ENCODE data around the gene MRPL23.

Gene MRPL23

GRCh38 chr11:1959786-1960185 is 12.7 kb downstream of the MRPL23 start:
- DNase-seq, result no peak

GRCh38 chr11:1963864-1964263 is 16.7 kb downstream of the MRPL23 start:
- DNase-seq, result no peak

- DNase-seq, result no peak
Measured at GRCh38 chr11:1964348-1964747, 17.2 kb downstream of the MRPL23 start.

GRCh38 chr11:1964955-1965354 is 17.8 kb downstream of the MRPL23 start:
- DNase-seq, result no peak

GRCh38 chr11:1966531-1966930 is 19.4 kb downstream of the MRPL23 start:
- DNase-seq, result no peak

GRCh38 chr11:1967641-1968225 is 20.6 kb downstream of the MRPL23 start:
- no peak for DNase-seq

GRCh38 chr11:1968454-1969002 is 21.4 kb downstream of the MRPL23 start:
- no peak for DNase-seq

- DNase-seq, result no peak
Measured at GRCh38 chr11:1969035-1969434, 21.9 kb downstream of the MRPL23 start.

GRCh38 chr11:1969776-1970175 is 22.6 kb downstream of the MRPL23 start:
- DNase-seq, result no peak

- DNase-seq, result no peak
Measured at GRCh38 chr11:1970956-1971355, 23.8 kb downstream of the MRPL23 start.

- no peak for DNase-seq
Measured at GRCh38 chr11:1975185-1975584, 28.1 kb downstream of the MRPL23 start.

GRCh38 chr11:1978720-1979473 is 31.8 kb downstream of the MRPL23 start:
- no peak for DNase-seq

GRCh38 chr11:1979607-1980006 is 32.5 kb downstream of the MRPL23 start:
- no peak for DNase-seq

- no peak for DNase-seq
Measured at GRCh38 chr11:1982873-1983600, 35.9 kb downstream of the MRPL23 start.

- DNase-seq, result no peak
Measured at GRCh38 chr11:1983601-1983961, 36.4 kb downstream of the MRPL23 start.

GRCh38 chr11:1987024-1987423 is 39.9 kb downstream of the MRPL23 start:
- no peak for DNase-seq

GRCh38 chr11:1988174-1988573 is 41.0 kb downstream of the MRPL23 start:
- DNase-seq, result no peak

- no peak for DNase-seq
Measured at GRCh38 chr11:1988667-1989317, 41.7 kb downstream of the MRPL23 start.

- DNase-seq, result no peak
Measured at GRCh38 chr11:1989953-1990352, 42.8 kb downstream of the MRPL23 start.

GRCh38 chr11:1990872-1991578 is 43.9 kb downstream of the MRPL23 start:
- DNase-seq, result no peak

- DNase-seq, result no peak
Measured at GRCh38 chr11:1992111-1992510, 45.0 kb downstream of the MRPL23 start.

- DNase-seq, result no peak
Measured at GRCh38 chr11:1994121-1994520, 47.0 kb downstream of the MRPL23 start.

- DNase-seq, result no peak
Measured at GRCh38 chr11:1997755-1998154, 50.6 kb downstream of the MRPL23 start, which contains the start of gene H19. Gene H19 (minus strand): TSS chr11:1997842.

Measured in NCI-H1436 treated with DMSO at 0.1 percent for 48 hours (cell line).